Measurements from ENCODE around the gene SLC47A1.
"Not testable (repeated sequence)": the region's sequence is repeated elsewhere in the genome, so short reads cannot be mapped to it uniquely, and the experiment has no call there.

The SLC47A1 gene

GRCh38 chr17:19533718-19534561, at the start of gene SLC47A1:
TSS of gene SLC47A1 (plus strand) at chr17:19533854. CDS start at chr17:19533940, 86 bp downstream.
- no peak for DNase-seq (ENCODE audit: low read depth in 2 of 2)

GRCh38 chr17:19485800-19486340, 47.8 kb upstream of the SLC47A1 start:
- no peak for DNase-seq (ENCODE audit: low read depth in 2 of 2)

GRCh38 chr17:19486351-19487023, 47.2 kb upstream of the SLC47A1 start:
- no peak for DNase-seq (ENCODE audit: low read depth in 2 of 2)

- DNase-seq (ENCODE audit: low read depth in 2 of 2) = no peak
Observed at GRCh38 chr17:19487024-19487600, 46.5 kb upstream of the SLC47A1 start.

GRCh38 chr17:19492141-19492540, 41.5 kb upstream of the SLC47A1 start:
- DNase-seq (ENCODE audit: low read depth in 2 of 2) = no peak

- no peak for DNase-seq (ENCODE audit: low read depth in 2 of 2)
Observed at GRCh38 chr17:19494961-19495806, 38.5 kb upstream of the SLC47A1 start.

GRCh38 chr17:19495828-19496528, 37.7 kb upstream of the SLC47A1 start:
- no peak for DNase-seq (ENCODE audit: low read depth in 2 of 2)

- DNase-seq (ENCODE audit: low read depth in 2 of 2) = no peak
Observed at GRCh38 chr17:19497624-19498023, 36.0 kb upstream of the SLC47A1 start.

- no peak for DNase-seq (ENCODE audit: low read depth in 2 of 2)
Observed at GRCh38 chr17:19501219-19501618, 32.4 kb upstream of the SLC47A1 start.

- DNase-seq (ENCODE audit: low read depth in 2 of 2) = no peak
Observed at GRCh38 chr17:19502517-19502916, 31.1 kb upstream of the SLC47A1 start.

GRCh38 chr17:19505561-19505960, 28.1 kb upstream of the SLC47A1 start:
- DNase-seq (ENCODE audit: low read depth in 2 of 2) = not testable (repeated sequence)

GRCh38 chr17:19507775-19508576, 25.7 kb upstream of the SLC47A1 start:
- DNase-seq (ENCODE audit: low read depth in 2 of 2) = peak; percentile 63 to 71

GRCh38 chr17:19508577-19508867, 25.1 kb upstream of the SLC47A1 start:
- no peak for DNase-seq (ENCODE audit: low read depth in 2 of 2)

GRCh38 chr17:19509281-19509852, 24.3 kb upstream of the SLC47A1 start:
- not testable (repeated sequence) for DNase-seq (ENCODE audit: low read depth in 2 of 2)

GRCh38 chr17:19510903-19511302, 22.8 kb upstream of the SLC47A1 start:
- DNase-seq (ENCODE audit: low read depth in 2 of 2) = no peak

GRCh38 chr17:19513897-19514488, 19.7 kb upstream of the SLC47A1 start:
- peak in 1 of 2 donors; percentile 24 for DNase-seq (ENCODE audit: low read depth in 2 of 2)

GRCh38 chr17:19517699-19518098, 16.0 kb upstream of the SLC47A1 start:
- DNase-seq (ENCODE audit: low read depth in 2 of 2) = no peak

- DNase-seq (ENCODE audit: low read depth in 2 of 2) = not testable (repeated sequence)
Observed at GRCh38 chr17:19519388-19520291, 14.0 kb upstream of the SLC47A1 start.

Measured in stimulated activated CD8-positive, alpha-beta memory T cell treated with anti-CD3 and anti-CD28 coated beads, Interleukin-15, amount 100 ng/mL, for 4 hours (primary cell).